PFSK-1 (cell line): Measurements from ENCODE around the gene FAM111B.

ENCODE experiments used
- POLR2AphosphoS5 ChIP-seq: IDR thresholded peaks from 2 replicates; pipeline ENCODE4 v1.6.1; 2012; ENCODE audit warnings: low read depth, mild to moderate bottlenecking, control low read depth, low read length, moderate library complexity
- REST ChIP-seq, 2 experiments: IDR thresholded peaks; 2 replicates each; pipeline versions ENCODE4 v1.6.1 to v1.8.0; 2011 to 2012; ENCODE audit warnings: low read depth in 2 of 2, low read length in 2 of 2, control low read depth in 1 of 2, inconsistent platforms in 1 of 2, mild to moderate bottlenecking in 1 of 2, moderate library complexity in 1 of 2; ENCODE audit not compliant: insufficient read depth in 1 of 2
- SIN3A ChIP-seq: IDR thresholded peaks from 2 replicates; pipeline ENCODE4 v1.6.1; 2012; ENCODE audit warnings: mild to moderate bottlenecking, low read length, moderate library complexity, borderline replicate concordance; ENCODE audit not compliant: insufficient read depth
- TAF1 ChIP-seq: IDR thresholded peaks from 2 replicates; pipeline ENCODE4 v1.6.1; 2012; ENCODE audit warnings: low read length, control low read depth, borderline replicate concordance; ENCODE audit not compliant: insufficient read depth

- TF ChIP-seq POLR2AphosphoS5 (no peak), SIN3A (no peak), REST (IDR thresholded peaks at IDR 0.05; ENCODE audit: insufficient read depth in 1 of 2, low read depth in 2 of 2, low read length in 2 of 2) (no peak), TAF1 (no peak)
Measured at GRCh38 chr11:59151761-59152160, 44.7 kb downstream of the FAM111B start.
